ENCODE measurements around the gene HOXD10.

DNA sequence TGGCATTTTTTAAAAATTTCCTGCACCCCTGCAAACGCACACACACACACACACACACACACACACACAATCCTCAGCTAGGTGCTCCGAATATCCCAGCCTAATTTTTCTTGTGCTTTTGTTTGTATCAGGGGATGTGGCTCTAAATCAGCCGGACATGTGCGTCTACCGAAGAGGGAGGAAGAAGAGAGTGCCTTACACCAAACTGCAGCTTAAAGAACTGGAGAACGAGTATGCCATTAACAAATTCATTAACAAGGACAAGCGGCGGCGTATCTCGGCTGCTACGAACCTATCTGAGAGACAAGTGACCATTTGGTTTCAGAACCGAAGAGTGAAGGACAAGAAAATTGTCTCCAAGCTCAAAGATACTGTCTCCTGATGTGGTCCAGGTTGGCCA is 22.2 kb upstream of the HOXD10 start:
- no peak for TF ChIP-seq NFIC (IDR thresholded peaks at IDR 0.05)
- no peak for TF ChIP-seq EP300 (IDR thresholded peaks at IDR 0.05; ENCODE audit: borderline replicate concordance)
